Osteoblast (primary cell): Measurements from ENCODE around the gene BICD2. TPM values are rescaled to one million over a fixed set of nuclear protein-coding genes. Genes with fewer than 3 reads are reported as not detected.
A peak's percentile ranks its signal among the peaks of the same experiment; 100 is the strongest.

Experiments used
- DNase-seq: peaks from one replicate; pipeline ENCODE4 v3.0.0; 2011; ENCODE audit warnings: low spot score, mixed read lengths; ENCODE audit not compliant: insufficient read length; ENCODE audit errors: missing footprints
- H2AFZ ChIP-seq: 2 replicates; pipeline ENCODE4 v1.6.0; 2011; ENCODE audit warnings: mild to moderate bottlenecking, low read length
- H3K27ac ChIP-seq: 2 replicates; pipeline ENCODE4 v1.5.1; 2011; ENCODE audit warnings: mild to moderate bottlenecking, low read depth, low read length, moderate library complexity
- H3K27me3 ChIP-seq: 2 replicates; pipeline ENCODE4 v1.6.0; 2012; ENCODE audit warnings: mild to moderate bottlenecking, control low read depth, inconsistent platforms, low read length, moderate library complexity; ENCODE audit not compliant: insufficient read depth
- H3K36me3 ChIP-seq: 2 replicates; pipeline ENCODE4 v1.5.1; 2011; ENCODE audit warnings: mild to moderate bottlenecking, low read length, control low read depth, moderate library complexity; ENCODE audit not compliant: insufficient read depth
- H3K4me1 ChIP-seq: 2 replicates; pipeline ENCODE4 v1.5.1; 2011; ENCODE audit warnings: mild to moderate bottlenecking, low read length, control low read depth, moderate library complexity; ENCODE audit not compliant: insufficient read depth
- H3K4me2 ChIP-seq: 2 replicates; pipeline ENCODE4 v1.6.0; 2011; ENCODE audit warnings: mild to moderate bottlenecking, low read length; ENCODE audit not compliant: insufficient read depth
- H3K4me3 ChIP-seq: fragments of 200-600 bp; sonication (generic); 3 replicates; pipeline ENCODE4 v1.5.1; 2012; ENCODE audit warnings: mild to moderate bottlenecking, low read length, inconsistent platforms; ENCODE audit not compliant: insufficient read depth
- H3K79me2 ChIP-seq: 2 replicates; pipeline ENCODE4 v1.6.0; 2012; ENCODE audit warnings: mild to moderate bottlenecking, low read length, control low read depth, inconsistent platforms; ENCODE audit not compliant: insufficient read depth
- H3K9me3 ChIP-seq: 2 replicates; pipeline ENCODE4 v1.5.1; 2011; ENCODE audit warnings: low read depth, low read length, control low read depth
- H4K20me1 ChIP-seq: 2 replicates; pipeline ENCODE4 v1.6.0; 2012; ENCODE audit warnings: mild to moderate bottlenecking, low read length, control low read depth; ENCODE audit not compliant: insufficient read depth
- CTCF ChIP-seq: IDR thresholded peaks from 2 replicates; pipeline ENCODE4 v1.5.1; 2011; ENCODE audit warnings: mild to moderate bottlenecking, low read depth, low read length, moderate library complexity; ENCODE audit errors: extremely low read depth
- total RNA-seq: library from RNA; depleted of rRNA; stranded (reverse); fragments of >200 nt; gene quantifications from 2 replicates; pipeline ENCODE4 v1.2.3, GENCODE V29; 2012

BICD2 gene
- total RNA-seq, 1 donor: 31.8 TPM

- no peak overlapping the region for H2AFZ ChIP-seq
- H3K4me3 ChIP-seq: no peak overlapping the region
- H3K36me3 ChIP-seq: no peaks in the 10 kb centered on the region
- no peaks in the 10 kb centered on the region for H3K4me1 ChIP-seq
- H3K4me2 ChIP-seq: no peak overlapping the region
- DNase-seq: no peak
- no peaks in the 10 kb centered on the region for H3K79me2 ChIP-seq
- no peaks in the 10 kb centered on the region for H4K20me1 ChIP-seq
- no peak for TF ChIP-seq CTCF
- no peak overlapping the region for H3K27ac ChIP-seq
- no peaks in the 10 kb centered on the region for H3K27me3 ChIP-seq
- peaks cover 4% of the 10 kb centered on the region for H3K9me3 ChIP-seq
These were observed 68.0 kb downstream of the BICD2 start for GRCh38 chr9:92696619-92697018.

- Histone ChIP-seq H3K36me3 (no peaks in the 10 kb centered on the region), H3K4me3 (no peak overlapping the region), H3K79me2 (no peaks in the 10 kb centered on the region), H3K4me2 (no peak overlapping the region), H2AFZ (no peak overlapping the region), H3K4me1 (no peaks in the 10 kb centered on the region), H4K20me1 (no peaks in the 10 kb centered on the region), H3K27me3 (no peaks in the 10 kb centered on the region), H3K9me3 (no peaks in the 10 kb centered on the region), H3K27ac (no peak overlapping the region)
- TF ChIP-seq CTCF: peak; percentile 29
- DNase-seq: no peak
These were observed 77.7 kb downstream of the BICD2 start for GRCh38 chr9:92686954-92687353.

GRCh38 chr9:92685022-92685421 is 79.6 kb downstream of the BICD2 start:
- H3K36me3 ChIP-seq: no peaks in the 10 kb centered on the region
- H3K27me3 ChIP-seq: no peaks in the 10 kb centered on the region
- H3K4me3 ChIP-seq: no peak overlapping the region
- no peak for DNase-seq
- no peak for TF ChIP-seq CTCF
- H3K27ac ChIP-seq: no peak overlapping the region
- no peak overlapping the region for H3K4me2 ChIP-seq
- H4K20me1 ChIP-seq: no peaks in the 10 kb centered on the region
- H3K4me1 ChIP-seq: peaks cover 8% of the 10 kb centered on the region
- no peaks in the 10 kb centered on the region for H3K79me2 ChIP-seq
- H3K9me3 ChIP-seq: no peaks in the 10 kb centered on the region
- no peak overlapping the region for H2AFZ ChIP-seq

- Histone ChIP-seq H3K27me3 (no peaks in the 10 kb centered on the region), H3K79me2 (no peaks in the 10 kb centered on the region), H3K4me1 (peaks cover 12% of the 10 kb centered on the region), H3K9me3 (no peaks in the 10 kb centered on the region), H3K27ac (no peak overlapping the region), H2AFZ (no peak overlapping the region), H3K4me3 (no peak overlapping the region), H3K36me3 (no peaks in the 10 kb centered on the region), H4K20me1 (no peaks in the 10 kb centered on the region), H3K4me2 (no peak overlapping the region)
- no peak for DNase-seq
- no peak for TF ChIP-seq CTCF
These were observed 82.4 kb downstream of the BICD2 start for GRCh38 chr9:92682269-92682668.
